HepG2 (cell line): Measurements from ENCODE around the gene PXMP4. TPM values are rescaled to one million over a fixed set of nuclear protein-coding genes. Genes with fewer than 3 reads are reported as not detected.

Experiments used
- ATF1 ChIP-seq: IDR thresholded peaks from 2 replicates; pipeline ENCODE4 v1.6.1; 2016; ENCODE audit warnings: mild to moderate bottlenecking, control low read depth
- ATF7-NPFF ChIP-seq: sonication (generic); formaldehyde crosslinking; IDR thresholded peaks from 2 replicates; pipeline ENCODE4 v1.8.1; 2023; ENCODE audit warnings: mild to moderate bottlenecking, low read depth, missing genetic modification reagents, moderate library complexity
- DPF2 ChIP-seq: sonication (generic); formaldehyde crosslinking; IDR thresholded peaks from 2 replicates; pipeline ENCODE4 v1.4.0; 2020; ENCODE audit warnings: mild to moderate bottlenecking, low read depth, missing genetic modification reagents, borderline replicate concordance
- RELA ChIP-seq: sonication (generic); formaldehyde crosslinking; IDR thresholded peaks from 2 replicates; pipeline ENCODE4 v1.4.0; 2020; ENCODE audit warnings: missing genetic modification reagents
- SMAD1 ChIP-seq: sonication (generic); formaldehyde crosslinking; IDR thresholded peaks from 2 replicates; pipeline ENCODE4 v1.4.0; 2020; ENCODE audit warnings: missing genetic modification reagents, low read depth, mild to moderate bottlenecking, borderline replicate concordance
- SP4 ChIP-seq: sonication (generic); formaldehyde crosslinking; IDR thresholded peaks from 2 replicates; pipeline ENCODE4 v1.8.1; 2023; ENCODE audit warnings: mild to moderate bottlenecking, missing genetic modification reagents
- TBP ChIP-seq: sonication (generic); formaldehyde crosslinking; IDR thresholded peaks from 2 replicates; pipeline ENCODE4 v1.5.0; 2020; ENCODE audit warnings: missing genetic modification reagents
- ZFP36L2 ChIP-seq: sonication (generic); formaldehyde crosslinking; IDR thresholded peaks from 2 replicates; pipeline ENCODE4 v1.4.0; 2020; ENCODE audit warnings: missing genetic modification reagents
- ZNF326 ChIP-seq: sonication (generic); formaldehyde crosslinking; IDR thresholded peaks from 2 replicates; pipeline ENCODE4 v1.4.0; 2020; ENCODE audit warnings: missing genetic modification reagents, borderline replicate concordance
- ZNF33A ChIP-seq: sonication (generic); formaldehyde crosslinking; IDR thresholded peaks from 2 replicates; pipeline ENCODE4 v1.5.1; 2020; ENCODE audit warnings: missing genetic modification reagents, mild to moderate bottlenecking, moderate library complexity, borderline replicate concordance
- ZNF382 ChIP-seq: sonication (generic); formaldehyde crosslinking; IDR thresholded peaks from 2 replicates; pipeline ENCODE4 v1.5.0; 2020; ENCODE audit warnings: missing genetic modification reagents, mild to moderate bottlenecking, borderline replicate concordance
- ZNF451 ChIP-seq: sonication (generic); formaldehyde crosslinking; IDR thresholded peaks from 2 replicates; pipeline ENCODE4 v1.5.0; 2020; ENCODE audit warnings: mild to moderate bottlenecking, missing genetic modification reagents
- ZNF543 ChIP-seq: sonication (generic); formaldehyde crosslinking; IDR thresholded peaks from 2 replicates; pipeline ENCODE4 v1.4.0; 2020; ENCODE audit warnings: mild to moderate bottlenecking, missing genetic modification reagents
- ZNF777 ChIP-seq: sonication (generic); formaldehyde crosslinking; IDR thresholded peaks from 2 replicates; pipeline ENCODE4 v1.4.0; 2020; ENCODE audit warnings: missing genetic modification reagents
- polyA plus RNA-seq, 8 experiments: library from polyadenylated mRNA; depleted of rRNA in 3 of 8; stranded (reverse) in 7 of 8; unstranded in 1 of 8; fragments of >200 nt; fragmentation: Illumina TruSeq in 4 of 8; extraction: Trizol in 4 of 8; gene quantifications; 2 replicates each; pipeline versions ENCODE4 v1.2.1 to v1.2.3, GENCODE V29; 2011 to 2016; ENCODE audit warnings: low read depth in 4 of 8, missing spikeins in 1 of 8, mixed read lengths in 1 of 8; ENCODE audit not compliant: insufficient read depth in 1 of 8
- total RNA-seq, 5 experiments: library from RNA; depleted of rRNA; stranded (reverse); fragments of >200 nt; fragmentation: Illumina TruSeq; extraction: Trizol; gene quantifications; 2 replicates each; pipeline ENCODE4 v1.2.3, GENCODE V29; 2016; ENCODE audit warnings: low read depth in 1 of 5
- TF ChIP-seq, protein P1 (sequence below): sonication (generic); formaldehyde crosslinking; IDR thresholded peaks from 2 replicates; pipeline ENCODE4 v1.4.0; 2020; ENCODE audit warnings: mild to moderate bottlenecking, missing genetic modification reagents
- TF ChIP-seq, protein P2 (sequence below): IDR thresholded peaks from 2 replicates; pipeline ENCODE4 v1.6.1; 2016; ENCODE audit warnings: low read depth, borderline replicate concordance
- TF ChIP-seq, protein P3 (sequence below): sonication (generic); formaldehyde crosslinking; IDR thresholded peaks from 2 replicates; pipeline ENCODE4 v1.5.1; 2020; ENCODE audit warnings: mild to moderate bottlenecking, missing genetic modification reagents, borderline replicate concordance
- TF ChIP-seq, protein P4 (sequence below): sonication (generic); formaldehyde crosslinking; IDR thresholded peaks from 2 replicates; pipeline ENCODE4 v1.4.0; 2020; ENCODE audit warnings: missing genetic modification reagents, mild to moderate bottlenecking, borderline replicate concordance
- TF ChIP-seq, protein P5 (sequence below): sonication (generic); formaldehyde crosslinking; IDR thresholded peaks from 2 replicates; pipeline ENCODE4 v1.4.0; 2020; ENCODE audit warnings: missing genetic modification reagents

Gene PXMP4
- total and polyA plus RNA-seq, 2 of the 13 experiments (the other 11 are each of a cell fraction or from before 2014, with no cell fraction given), result not detected

DNA sequence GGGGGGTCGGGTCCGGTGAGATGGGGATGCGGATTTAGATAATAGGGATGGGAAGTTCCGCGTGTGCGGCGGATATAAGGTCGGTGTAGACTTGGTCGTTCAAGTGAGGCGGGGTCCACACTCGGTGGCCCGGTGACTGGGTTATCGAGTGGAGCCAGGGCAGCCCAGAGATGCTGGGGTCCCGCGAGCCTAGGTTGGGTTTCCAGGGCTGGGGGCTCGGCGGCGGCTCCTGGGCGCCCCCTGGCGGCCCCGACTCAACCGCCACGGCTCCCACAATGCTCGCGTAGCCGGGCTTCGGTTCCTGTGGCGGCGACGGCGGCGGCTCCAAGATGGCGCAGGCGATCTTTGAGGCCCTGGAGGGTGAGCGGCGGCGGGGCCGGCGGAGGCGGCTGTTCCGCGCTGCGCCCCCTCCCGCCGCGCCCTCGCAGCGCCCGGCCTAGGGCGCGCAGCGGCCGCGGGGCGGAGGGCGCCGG lies 11.6 kb upstream of the PXMP4 start, which contains the start of gene ZNF341 (continued):
- TF ChIP-seq, protein P1, sequence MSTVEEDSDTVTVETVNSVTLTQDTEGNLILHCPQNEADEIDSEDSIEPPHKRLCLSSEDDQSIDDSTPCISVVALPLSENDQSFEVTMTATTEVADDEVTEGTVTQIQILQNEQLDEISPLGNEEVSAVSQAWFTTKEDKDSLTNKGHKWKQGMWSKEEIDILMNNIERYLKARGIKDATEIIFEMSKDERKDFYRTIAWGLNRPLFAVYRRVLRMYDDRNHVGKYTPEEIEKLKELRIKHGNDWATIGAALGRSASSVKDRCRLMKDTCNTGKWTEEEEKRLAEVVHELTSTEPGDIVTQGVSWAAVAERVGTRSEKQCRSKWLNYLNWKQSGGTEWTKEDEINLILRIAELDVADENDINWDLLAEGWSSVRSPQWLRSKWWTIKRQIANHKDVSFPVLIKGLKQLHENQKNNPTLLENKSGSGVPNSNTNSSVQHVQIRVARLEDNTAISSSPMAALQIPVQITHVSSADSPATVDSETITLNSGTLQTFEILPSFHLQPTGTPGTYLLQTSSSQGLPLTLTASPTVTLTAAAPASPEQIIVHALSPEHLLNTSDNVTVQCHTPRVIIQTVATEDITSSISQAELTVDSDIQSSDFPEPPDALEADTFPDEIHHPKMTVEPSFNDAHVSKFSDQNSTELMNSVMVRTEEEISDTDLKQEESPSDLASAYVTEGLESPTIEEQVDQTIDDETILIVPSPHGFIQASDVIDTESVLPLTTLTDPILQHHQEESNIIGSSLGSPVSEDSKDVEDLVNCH (CRISPR knock-in tag), result no peak
- TF ChIP-seq ZNF451 (CRISPR knock-in tag) (0 out of 2 replicates have a peak, but pooled peaks have one; percentile 20), ATF1 (no peak), ZNF777 (CRISPR knock-in tag) (no peak), ZNF543 (CRISPR knock-in tag) (peak; percentile 16), ZNF326 (no peak; the same call in 1 of the 2 replicates), ZFP36L2 (no peak), SMAD1 (CRISPR knock-in tag) (peak; percentile 4; the same call in 1 of the 2 replicates), ATF7-NPFF (no peak), SP4 (CRISPR knock-in tag) (no peak), DPF2 (CRISPR knock-in tag) (no peak; the same call in 1 of the 2 replicates), ZNF33A (no peak), RELA (no peak), ZNF382 (CRISPR knock-in tag) (no peak), TBP (CRISPR knock-in tag) (no peak; the same call in 1 of the 2 replicates)
- TF ChIP-seq, protein P2, sequence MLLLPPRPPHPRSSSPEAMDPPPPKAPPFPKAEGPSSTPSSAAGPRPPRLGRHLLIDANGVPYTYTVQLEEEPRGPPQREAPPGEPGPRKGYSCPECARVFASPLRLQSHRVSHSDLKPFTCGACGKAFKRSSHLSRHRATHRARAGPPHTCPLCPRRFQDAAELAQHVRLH (CRISPR knock-in tag), result peak; percentile 84
- TF ChIP-seq, protein P3, sequence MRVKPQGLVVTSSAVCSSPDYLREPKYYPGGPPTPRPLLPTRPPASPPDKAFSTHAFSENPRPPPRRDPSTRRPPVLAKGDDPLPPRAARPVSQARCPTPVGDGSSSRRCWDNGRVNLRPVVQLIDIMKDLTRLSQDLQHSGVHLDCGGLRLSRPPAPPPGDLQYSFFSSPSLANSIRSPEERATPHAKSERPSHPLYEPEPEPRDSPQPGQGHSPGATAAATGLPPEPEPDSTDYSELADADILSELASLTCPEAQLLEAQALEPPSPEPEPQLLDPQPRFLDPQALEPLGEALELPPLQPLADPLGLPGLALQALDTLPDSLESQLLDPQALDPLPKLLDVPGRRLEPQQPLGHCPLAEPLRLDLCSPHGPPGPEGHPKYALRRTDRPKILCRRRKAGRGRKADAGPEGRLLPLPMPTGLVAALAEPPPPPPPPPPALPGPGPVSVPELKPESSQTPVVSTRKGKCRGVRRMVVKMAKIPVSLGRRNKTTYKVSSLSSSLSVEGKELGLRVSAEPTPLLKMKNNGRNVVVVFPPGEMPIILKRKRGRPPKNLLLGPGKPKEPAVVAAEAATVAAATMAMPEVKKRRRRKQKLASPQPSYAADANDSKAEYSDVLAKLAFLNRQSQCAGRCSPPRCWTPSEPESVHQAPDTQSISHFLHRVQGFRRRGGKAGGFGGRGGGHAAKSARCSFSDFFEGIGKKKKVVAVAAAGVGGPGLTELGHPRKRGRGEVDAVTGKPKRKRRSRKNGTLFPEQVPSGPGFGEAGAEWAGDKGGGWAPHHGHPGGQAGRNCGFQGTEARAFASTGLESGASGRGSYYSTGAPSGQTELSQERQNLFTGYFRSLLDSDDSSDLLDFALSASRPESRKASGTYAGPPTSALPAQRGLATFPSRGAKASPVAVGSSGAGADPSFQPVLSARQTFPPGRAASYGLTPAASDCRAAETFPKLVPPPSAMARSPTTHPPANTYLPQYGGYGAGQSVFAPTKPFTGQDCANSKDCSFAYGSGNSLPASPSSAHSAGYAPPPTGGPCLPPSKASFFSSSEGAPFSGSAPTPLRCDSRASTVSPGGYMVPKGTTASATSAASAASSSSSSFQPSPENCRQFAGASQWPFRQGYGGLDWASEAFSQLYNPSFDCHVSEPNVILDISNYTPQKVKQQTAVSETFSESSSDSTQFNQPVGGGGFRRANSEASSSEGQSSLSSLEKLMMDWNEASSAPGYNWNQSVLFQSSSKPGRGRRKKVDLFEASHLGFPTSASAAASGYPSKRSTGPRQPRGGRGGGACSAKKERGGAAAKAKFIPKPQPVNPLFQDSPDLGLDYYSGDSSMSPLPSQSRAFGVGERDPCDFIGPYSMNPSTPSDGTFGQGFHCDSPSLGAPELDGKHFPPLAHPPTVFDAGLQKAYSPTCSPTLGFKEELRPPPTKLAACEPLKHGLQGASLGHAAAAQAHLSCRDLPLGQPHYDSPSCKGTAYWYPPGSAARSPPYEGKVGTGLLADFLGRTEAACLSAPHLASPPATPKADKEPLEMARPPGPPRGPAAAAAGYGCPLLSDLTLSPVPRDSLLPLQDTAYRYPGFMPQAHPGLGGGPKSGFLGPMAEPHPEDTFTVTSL (CRISPR knock-in tag), result no peak
- TF ChIP-seq, protein P4, sequence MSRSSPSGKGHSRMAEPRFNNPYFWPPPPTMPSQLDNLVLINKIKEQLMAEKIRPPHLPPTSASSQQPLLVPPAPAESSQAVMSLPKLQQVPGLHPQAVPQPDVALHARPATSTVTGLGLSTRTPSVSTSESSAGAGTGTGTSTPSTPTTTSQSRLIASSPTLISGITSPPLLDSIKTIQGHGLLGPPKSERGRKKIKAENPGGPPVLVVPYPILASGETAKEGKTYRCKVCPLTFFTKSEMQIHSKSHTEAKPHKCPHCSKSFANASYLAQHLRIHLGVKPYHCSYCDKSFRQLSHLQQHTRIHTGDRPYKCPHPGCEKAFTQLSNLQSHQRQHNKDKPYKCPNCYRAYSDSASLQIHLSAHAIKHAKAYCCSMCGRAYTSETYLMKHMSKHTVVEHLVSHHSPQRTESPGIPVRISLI, result peak; percentile 61; the same call in 1 of the 2 replicates
- TF ChIP-seq, protein P5, sequence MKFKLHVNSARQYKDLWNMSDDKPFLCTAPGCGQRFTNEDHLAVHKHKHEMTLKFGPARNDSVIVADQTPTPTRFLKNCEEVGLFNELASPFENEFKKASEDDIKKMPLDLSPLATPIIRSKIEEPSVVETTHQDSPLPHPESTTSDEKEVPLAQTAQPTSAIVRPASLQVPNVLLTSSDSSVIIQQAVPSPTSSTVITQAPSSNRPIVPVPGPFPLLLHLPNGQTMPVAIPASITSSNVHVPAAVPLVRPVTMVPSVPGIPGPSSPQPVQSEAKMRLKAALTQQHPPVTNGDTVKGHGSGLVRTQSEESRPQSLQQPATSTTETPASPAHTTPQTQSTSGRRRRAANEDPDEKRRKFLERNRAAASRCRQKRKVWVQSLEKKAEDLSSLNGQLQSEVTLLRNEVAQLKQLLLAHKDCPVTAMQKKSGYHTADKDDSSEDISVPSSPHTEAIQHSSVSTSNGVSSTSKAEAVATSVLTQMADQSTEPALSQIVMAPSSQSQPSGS (CRISPR knock-in tag), result peak; percentile 48; the same call in 1 of the 2 replicates
